NOMO-1 treated with dmso at 0.1 percent for 144 hours (cell line): ENCODE measurements around the gene SAYSD1.

Experiments used
- DNase-seq: peaks from one replicate; lab custom pipeline; 2025; ENCODE audit not compliant: unreplicated experiment; lab: John Stamatoyannopoulos, UW

SAYSD1 gene

DNA sequence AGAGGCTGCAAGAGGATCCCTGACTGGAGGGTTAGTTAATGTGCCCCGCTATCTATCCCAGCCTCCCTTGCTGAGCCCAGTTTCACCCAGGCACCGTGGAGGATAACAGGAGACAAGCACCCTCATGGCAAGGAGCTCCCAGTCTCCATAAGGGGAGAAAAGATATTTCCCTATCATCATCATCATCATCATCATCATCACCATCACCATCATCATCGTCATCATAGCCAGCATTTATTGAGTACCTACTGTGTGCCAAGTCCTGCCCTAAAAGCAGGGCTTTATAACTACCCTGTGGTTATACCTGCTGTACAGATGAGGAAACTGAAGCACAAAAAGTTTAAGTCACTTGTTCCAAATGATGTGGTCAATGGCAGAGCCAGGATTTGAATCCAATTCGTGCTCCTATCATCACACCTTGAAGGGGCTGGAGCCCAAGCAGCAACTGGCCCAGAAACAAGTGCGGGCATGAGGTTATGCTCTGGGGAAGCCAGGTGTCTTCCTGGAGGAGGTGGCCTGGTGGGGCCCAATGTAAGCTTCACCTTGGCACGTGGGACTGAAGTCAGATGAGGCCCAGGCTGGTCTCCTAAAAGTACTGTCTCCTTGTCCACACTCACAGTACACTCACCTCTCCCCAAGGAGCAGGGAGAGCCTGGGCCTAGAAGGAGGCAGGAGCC lies 56.4 kb downstream of the SAYSD1 start:
- no peak for DNase-seq

DNA sequence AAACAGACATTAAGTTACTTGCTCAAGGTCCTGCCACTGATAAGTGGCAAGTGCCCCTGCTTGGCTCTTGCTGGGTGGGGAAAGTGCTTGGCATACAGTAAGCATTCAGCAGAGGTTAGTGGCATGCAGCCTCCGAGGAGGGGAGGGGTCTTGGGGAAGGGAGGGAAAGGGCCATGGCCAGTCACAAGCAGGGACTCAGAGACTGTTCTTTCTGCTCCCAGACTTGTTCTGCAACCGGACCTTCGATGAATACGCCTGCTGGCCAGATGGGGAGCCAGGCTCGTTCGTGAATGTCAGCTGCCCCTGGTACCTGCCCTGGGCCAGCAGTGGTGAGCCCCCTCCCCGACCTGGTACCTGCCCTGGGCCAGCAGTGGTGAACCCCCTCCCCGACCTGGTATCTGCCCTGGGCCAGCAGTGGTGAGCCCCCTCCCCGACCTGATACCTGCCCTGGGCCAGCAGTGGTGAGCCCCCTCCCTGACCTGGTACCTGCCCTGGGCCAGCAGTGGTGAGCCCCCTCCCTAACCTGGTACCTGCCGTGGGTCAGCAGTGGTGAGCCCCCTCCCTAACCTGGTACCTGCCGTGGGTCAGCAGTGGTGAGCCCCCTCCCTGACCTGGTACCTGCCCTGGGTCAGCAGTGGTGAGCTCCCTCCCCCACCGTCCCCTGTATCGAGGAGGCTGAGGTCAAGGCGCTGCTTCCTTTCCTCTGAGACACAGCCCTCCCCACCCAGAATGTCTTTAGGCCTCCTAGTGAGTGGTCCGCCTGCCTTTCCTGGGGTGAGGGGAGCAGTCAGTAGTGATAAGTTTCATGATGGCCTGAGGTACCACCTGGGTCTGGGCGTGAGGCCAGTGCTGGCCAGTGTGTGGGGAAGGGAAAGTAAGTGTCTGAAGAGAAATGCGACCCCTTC lies 57.5 kb downstream of the SAYSD1 start:
- DNase-seq: no peak

DNA sequence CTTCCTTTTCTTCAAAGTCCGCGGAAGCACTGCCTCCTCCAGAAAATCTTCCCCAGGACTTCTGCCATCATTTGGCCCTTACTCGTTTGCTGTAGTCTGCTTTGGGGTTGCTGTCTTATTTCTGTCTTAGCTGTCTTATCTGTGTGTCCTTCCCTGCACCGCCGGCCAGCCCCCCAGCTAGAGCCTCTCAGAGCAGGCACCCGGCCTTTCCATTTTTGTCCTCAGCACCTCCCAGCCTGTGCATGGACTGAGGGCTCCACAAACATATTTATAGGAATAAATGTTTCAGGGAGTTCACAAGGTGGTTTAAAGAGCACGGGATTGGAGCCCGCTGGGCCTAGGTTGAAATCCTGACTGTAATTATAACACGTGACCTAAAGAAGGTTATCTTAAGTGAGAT lies 58.3 kb downstream of the SAYSD1 start:
- DNase-seq: no peak

DNA sequence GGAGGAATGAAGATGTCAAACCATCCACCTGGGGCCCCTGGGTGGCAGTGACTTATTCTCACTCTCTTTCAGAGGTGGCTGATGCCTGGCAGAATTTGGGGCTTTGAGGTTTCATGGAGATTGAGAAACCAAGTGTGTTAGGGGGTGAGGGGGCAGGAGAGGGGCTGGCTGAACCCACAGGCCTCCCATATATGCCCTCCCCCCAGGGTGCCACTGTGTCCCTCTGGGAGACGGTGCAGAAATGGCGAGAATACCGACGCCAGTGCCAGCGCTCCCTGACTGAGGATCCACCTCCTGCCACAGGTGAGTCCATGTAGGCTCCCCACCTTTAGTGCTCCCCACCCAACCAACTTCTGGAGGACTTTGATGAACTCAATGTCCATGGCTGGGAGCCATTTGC lies 58.8 kb downstream of the SAYSD1 start:
- DNase-seq: no peak

DNA sequence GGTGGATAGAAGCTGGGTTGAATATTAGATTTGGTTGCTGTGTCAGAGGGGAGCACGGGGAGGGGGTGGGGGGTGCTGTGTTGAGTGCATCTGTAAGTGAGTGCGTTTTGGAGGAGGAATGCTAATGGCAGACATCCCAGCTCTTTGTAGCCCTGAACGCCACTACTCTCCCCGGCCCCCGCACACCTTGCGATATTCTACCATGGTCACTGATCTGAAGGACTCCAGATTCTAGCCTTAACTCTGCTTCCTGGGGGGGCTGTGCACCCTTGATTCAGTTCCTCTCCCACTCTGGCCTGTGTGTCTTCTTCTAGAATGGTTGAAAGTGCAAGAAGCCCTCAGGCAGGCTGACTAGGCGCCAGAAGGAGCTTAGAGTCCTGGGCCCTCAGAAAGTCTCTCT lies 59.3 kb downstream of the SAYSD1 start:
- DNase-seq: no peak

DNA sequence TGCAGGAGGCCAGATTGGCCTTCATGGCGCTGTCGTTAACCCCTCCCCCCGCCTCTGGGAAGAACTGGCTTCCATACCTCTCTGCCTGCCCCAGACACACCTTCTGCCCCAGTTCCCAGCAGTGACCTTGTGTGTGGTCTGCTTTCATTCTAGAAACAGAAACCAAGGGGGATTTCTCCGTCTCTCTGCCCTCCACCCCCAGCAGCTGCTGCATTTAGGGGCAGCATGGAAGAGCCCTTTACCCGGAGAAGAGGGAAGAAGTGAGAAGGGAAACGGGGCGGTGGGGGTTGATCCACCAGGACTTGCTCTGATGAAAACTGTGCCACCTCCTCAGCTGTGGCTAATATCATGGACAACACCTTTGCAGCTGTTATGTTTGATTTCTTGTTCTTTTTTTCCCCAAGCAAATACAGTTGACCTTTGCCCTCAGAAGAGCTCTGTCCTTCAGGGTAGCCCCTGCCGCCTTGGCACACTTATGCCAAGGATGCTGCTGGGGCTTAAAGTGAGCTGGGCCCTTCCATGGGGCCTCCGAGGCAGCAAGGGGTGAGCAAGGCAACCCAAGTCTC lies 60.3 kb downstream of the SAYSD1 start:
- no peak for DNase-seq
